ENCODE results near the gene KRTAP10-5.
"Not testable (repeated sequence)": the region's sequence is repeated elsewhere in the genome, so short reads cannot be mapped to it uniquely, and the experiment has no call there.

Gene KRTAP10-5
- long read RNA-seq: 0 reads

GRCh38 chr21:44580231-44580821, at the start of gene KRTAP10-5:
TSS of gene KRTAP10-5 (minus strand) at chr21:44580604. CDS start at chr21:44580578, 26 bp downstream.
- not testable (repeated sequence) for H3K27ac ChIP-seq (replicated peaks); H3K4me3 ChIP-seq (replicated peaks; ENCODE audit: insufficient read depth, low read length); H3K27me3 ChIP-seq (ENCODE audit: insufficient read depth, poor library complexity, severe bottlenecking); DNase-seq (ENCODE audit: low read depth in 1 of 2, low spot score in 1 of 2)

- no peak overlapping the region for H3K4me3 ChIP-seq (replicated peaks; ENCODE audit: insufficient read depth, low read length)
- TF ChIP-seq SPI1 (IDR thresholded peaks at IDR 0.05; ENCODE audit: borderline replicate concordance, low read depth) (no peak), GABPA (IDR thresholded peaks at IDR 0.05; ENCODE audit: low read depth) (no peak), CTCF (IDR thresholded peaks at IDR 0.05; ENCODE audit: insufficient read depth, low read length) (no peak), REST (IDR thresholded peaks at IDR 0.05; ENCODE audit: insufficient replicate concordance, low read depth) (no peak)
- no peaks in the 10 kb centered on the region for H3K27me3 ChIP-seq (ENCODE audit: insufficient read depth, poor library complexity, severe bottlenecking)
- no peak for DNase-seq (ENCODE audit: low read depth in 1 of 2, low spot score in 1 of 2)
- no peak overlapping the region for H3K27ac ChIP-seq (replicated peaks)
Observed at GRCh38 chr21:44628707-44629391, 48.4 kb upstream of the KRTAP10-5 start.

GRCh38 chr21:44627831-44628233, 47.4 kb upstream of the KRTAP10-5 start:
- not testable (repeated sequence) for H3K27ac ChIP-seq (replicated peaks); H3K27me3 ChIP-seq (ENCODE audit: insufficient read depth, poor library complexity, severe bottlenecking); DNase-seq (ENCODE audit: low read depth in 1 of 2, low spot score in 1 of 2); H3K4me3 ChIP-seq (replicated peaks; ENCODE audit: insufficient read depth, low read length)

- H3K27me3 ChIP-seq (ENCODE audit: insufficient read depth, poor library complexity, severe bottlenecking); H3K27ac ChIP-seq (replicated peaks); DNase-seq (ENCODE audit: low read depth in 1 of 2, low spot score in 1 of 2); H3K4me3 ChIP-seq (replicated peaks; ENCODE audit: insufficient read depth, low read length): not testable (repeated sequence)
Observed at GRCh38 chr21:44627181-44627822, 46.9 kb upstream of the KRTAP10-5 start.

GRCh38 chr21:44626673-44627143, 46.3 kb upstream of the KRTAP10-5 start, which contains the start of gene KRTAP10-9:
TSS of gene KRTAP10-9 (plus strand) at chr21:44627093. CDS start at chr21:44627172, 79 bp downstream.
- Histone ChIP-seq H3K27me3 (ENCODE audit: insufficient read depth, poor library complexity, severe bottlenecking) (no peaks in the 10 kb centered on the region), H3K27ac (replicated peaks) (no peak within 1 kb of the TSS), H3K4me3 (replicated peaks; ENCODE audit: insufficient read depth, low read length) (no peak within 1 kb of the TSS)
- TF ChIP-seq REST (IDR thresholded peaks at IDR 0.05; ENCODE audit: insufficient replicate concordance, low read depth) (no peak), CTCF (IDR thresholded peaks at IDR 0.05; ENCODE audit: insufficient read depth, low read length) (no peak), GABPA (IDR thresholded peaks at IDR 0.05; ENCODE audit: low read depth) (no peak), POLR2AphosphoS5 (IDR thresholded peaks at IDR 0.05; ENCODE audit: low read depth) (no peak), SPI1 (IDR thresholded peaks at IDR 0.05; ENCODE audit: borderline replicate concordance, low read depth) (no peak)
- no peak for DNase-seq (ENCODE audit: low read depth in 1 of 2, low spot score in 1 of 2)

All from HL-60 (cell line).